HepG2 (cell line): ENCODE data around the gene CFAP221. TPM values are rescaled to one million over a fixed set of nuclear protein-coding genes. Genes with fewer than 3 reads are reported as not detected.

Experiments
- ATF6 ChIP-seq: sonication (generic); formaldehyde crosslinking; conservative IDR thresholded peaks from 2 replicates; pipeline ENCODE4 v1.4.0; 2020; ENCODE audit warnings: missing genetic modification reagents
- ATRX ChIP-seq: sonication (generic); formaldehyde crosslinking; IDR thresholded peaks from 2 replicates; pipeline ENCODE4 v1.4.0; 2020; ENCODE audit warnings: missing genetic modification reagents, borderline replicate concordance
- CENPBD1 ChIP-seq: sonication (generic); formaldehyde crosslinking; IDR thresholded peaks from 2 replicates; pipeline ENCODE4 v1.8.0; 2022; ENCODE audit warnings: missing genetic modification reagents, low read depth, mild to moderate bottlenecking, borderline replicate concordance
- DDIT3 ChIP-seq: sonication (generic); formaldehyde crosslinking; IDR thresholded peaks from 2 replicates; pipeline ENCODE4 v1.4.0; 2020; ENCODE audit warnings: mild to moderate bottlenecking, missing genetic modification reagents
- HNRNPK ChIP-seq: fragments of 200-400 bp; formaldehyde crosslinking; IDR thresholded peaks from 2 replicates; pipeline ENCODE4 v1.6.1; 2018; ENCODE audit warnings: low read length, low read depth, moderate library complexity, mild to moderate bottlenecking; ENCODE audit not compliant: poor library complexity, severe bottlenecking
- MXI1 ChIP-seq: IDR thresholded peaks from 3 replicates; pipeline ENCODE4 v1.6.1; 2012; ENCODE audit warnings: low read depth, low read length, inconsistent platforms, borderline replicate concordance
- NFKBIZ ChIP-seq: IDR thresholded peaks from 2 replicates; pipeline ENCODE4 v1.6.1; 2018; ENCODE audit warnings: missing genetic modification reagents, missing compliant biosample characterization
- NR3C1 ChIP-seq: sonication (generic); formaldehyde crosslinking; IDR thresholded peaks from 2 replicates; pipeline ENCODE4 v1.4.0; 2020; ENCODE audit warnings: missing genetic modification reagents
- REPIN1 ChIP-seq: sonication (generic); formaldehyde crosslinking; IDR thresholded peaks from 2 replicates; pipeline ENCODE4 v1.8.0; 2022; ENCODE audit warnings: missing genetic modification reagents, low read depth, mild to moderate bottlenecking, borderline replicate concordance
- SP2 ChIP-seq: sonication (generic); formaldehyde crosslinking; IDR thresholded peaks from 2 replicates; pipeline ENCODE4 v1.5.1; 2020; ENCODE audit warnings: mild to moderate bottlenecking, missing genetic modification reagents
- XBP1 ChIP-seq: sonication (generic); formaldehyde crosslinking; IDR thresholded peaks from 2 replicates; pipeline ENCODE4 v1.5.0; 2020; ENCODE audit warnings: missing genetic modification reagents
- ZBTB20 ChIP-seq: sonication (generic); formaldehyde crosslinking; IDR thresholded peaks from 2 replicates; pipeline ENCODE4 v1.8.1; 2023; ENCODE audit warnings: missing genetic modification reagents, low read depth, mild to moderate bottlenecking, borderline replicate concordance
- ZNF18 ChIP-seq: sonication (generic); formaldehyde crosslinking; IDR thresholded peaks from 2 replicates; pipeline ENCODE4 v1.8.0; 2022; ENCODE audit warnings: mild to moderate bottlenecking, missing genetic modification reagents; ENCODE audit not compliant: insufficient replicate concordance
- ZNF235 ChIP-seq: sonication (generic); formaldehyde crosslinking; IDR thresholded peaks from 2 replicates; pipeline ENCODE4 v1.8.1; 2023; ENCODE audit warnings: mild to moderate bottlenecking, missing genetic modification reagents, borderline replicate concordance
- ZNF275 ChIP-seq: sonication (generic); formaldehyde crosslinking; IDR thresholded peaks from 2 replicates; pipeline ENCODE4 v1.8.0; 2022; ENCODE audit warnings: missing genetic modification reagents, mild to moderate bottlenecking, inconsistent platforms, borderline replicate concordance
- ZNF30 ChIP-seq: sonication (generic); formaldehyde crosslinking; IDR thresholded peaks from 2 replicates; pipeline ENCODE4 v1.5.0; 2020; ENCODE audit warnings: mild to moderate bottlenecking, missing genetic modification reagents
- polyA plus RNA-seq, 8 experiments: library from polyadenylated mRNA; depleted of rRNA in 3 of 8; stranded (reverse) in 7 of 8; unstranded in 1 of 8; fragments of >200 nt; fragmentation: Illumina TruSeq in 4 of 8; extraction: Trizol in 4 of 8; gene quantifications; 2 replicates each; pipeline versions ENCODE4 v1.2.1 to v1.2.3, GENCODE V29; 2011 to 2016; ENCODE audit warnings: low read depth in 4 of 8, missing spikeins in 1 of 8, mixed read lengths in 1 of 8; ENCODE audit not compliant: insufficient read depth in 1 of 8
- total RNA-seq, 5 experiments: library from RNA; depleted of rRNA; stranded (reverse); fragments of >200 nt; fragmentation: Illumina TruSeq; extraction: Trizol; gene quantifications; 2 replicates each; pipeline ENCODE4 v1.2.3, GENCODE V29; 2016; ENCODE audit warnings: low read depth in 1 of 5
- TF ChIP-seq, protein P1 (sequence below): sonication (generic); formaldehyde crosslinking; IDR thresholded peaks from 2 replicates; pipeline ENCODE4 v1.9.0; 2021; ENCODE audit warnings: missing genetic modification reagents, borderline replicate concordance
- TF ChIP-seq, protein P2 (sequence below): sonication (generic); formaldehyde crosslinking; IDR thresholded peaks from 2 replicates; pipeline ENCODE4 v1.8.0; 2022; ENCODE audit warnings: missing genetic modification reagents, mild to moderate bottlenecking, moderate library complexity, borderline replicate concordance

The CFAP221 gene
- total and polyA plus RNA-seq, 2 of the 13 experiments (the other 11 are each of a cell fraction or from before 2014, with no cell fraction given), result not detected

- TF ChIP-seq, protein P1, sequence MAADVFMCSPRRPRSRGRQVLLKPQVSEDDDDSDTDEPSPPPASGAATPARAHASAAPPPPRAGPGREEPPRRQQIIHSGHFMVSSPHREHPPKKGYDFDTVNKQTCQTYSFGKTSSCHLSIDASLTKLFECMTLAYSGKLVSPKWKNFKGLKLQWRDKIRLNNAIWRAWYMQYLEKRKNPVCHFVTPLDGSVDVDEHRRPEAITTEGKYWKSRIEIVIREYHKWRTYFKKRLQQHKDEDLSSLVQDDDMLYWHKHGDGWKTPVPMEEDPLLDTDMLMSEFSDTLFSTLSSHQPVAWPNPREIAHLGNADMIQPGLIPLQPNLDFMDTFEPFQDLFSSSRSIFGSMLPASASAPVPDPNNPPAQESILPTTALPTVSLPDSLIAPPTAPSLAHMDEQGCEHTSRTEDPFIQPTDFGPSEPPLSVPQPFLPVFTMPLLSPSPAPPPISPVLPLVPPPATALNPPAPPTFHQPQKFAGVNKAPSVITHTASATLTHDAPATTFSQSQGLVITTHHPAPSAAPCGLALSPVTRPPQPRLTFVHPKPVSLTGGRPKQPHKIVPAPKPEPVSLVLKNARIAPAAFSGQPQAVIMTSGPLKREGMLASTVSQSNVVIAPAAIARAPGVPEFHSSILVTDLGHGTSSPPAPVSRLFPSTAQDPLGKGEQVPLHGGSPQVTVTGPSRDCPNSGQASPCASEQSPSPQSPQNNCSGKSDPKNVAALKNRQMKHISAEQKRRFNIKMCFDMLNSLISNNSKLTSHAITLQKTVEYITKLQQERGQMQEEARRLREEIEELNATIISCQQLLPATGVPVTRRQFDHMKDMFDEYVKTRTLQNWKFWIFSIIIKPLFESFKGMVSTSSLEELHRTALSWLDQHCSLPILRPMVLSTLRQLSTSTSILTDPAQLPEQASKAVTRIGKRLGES (CRISPR knock-in tag), result no peak
- TF ChIP-seq REPIN1 (CRISPR knock-in tag) (peak; percentile 81; the same call in 1 of the 2 replicates), ZNF18 (no peak), ZNF275 (CRISPR knock-in tag) (0 out of 2 replicates have a peak, but pooled peaks have one; percentile 33), CENPBD1 (CRISPR knock-in tag) (no peak), ATRX (CRISPR knock-in tag) (no peak), ZNF235 (no peak), NR3C1 (no peak), NFKBIZ (CRISPR knock-in tag) (no peak), SP2 (CRISPR knock-in tag) (no peak), XBP1 (CRISPR knock-in tag) (no peak), DDIT3 (CRISPR knock-in tag) (no peak), ZNF30 (CRISPR knock-in tag) (no peak), HNRNPK (no peak), ZBTB20 (CRISPR knock-in tag) (peak; percentile 35; the same call in 1 of the 2 replicates), MXI1 (no peak), ATF6 (CRISPR knock-in tag) (0 out of 2 replicates have a peak, but pooled peaks have one; percentile 51)
- TF ChIP-seq, protein P2, sequence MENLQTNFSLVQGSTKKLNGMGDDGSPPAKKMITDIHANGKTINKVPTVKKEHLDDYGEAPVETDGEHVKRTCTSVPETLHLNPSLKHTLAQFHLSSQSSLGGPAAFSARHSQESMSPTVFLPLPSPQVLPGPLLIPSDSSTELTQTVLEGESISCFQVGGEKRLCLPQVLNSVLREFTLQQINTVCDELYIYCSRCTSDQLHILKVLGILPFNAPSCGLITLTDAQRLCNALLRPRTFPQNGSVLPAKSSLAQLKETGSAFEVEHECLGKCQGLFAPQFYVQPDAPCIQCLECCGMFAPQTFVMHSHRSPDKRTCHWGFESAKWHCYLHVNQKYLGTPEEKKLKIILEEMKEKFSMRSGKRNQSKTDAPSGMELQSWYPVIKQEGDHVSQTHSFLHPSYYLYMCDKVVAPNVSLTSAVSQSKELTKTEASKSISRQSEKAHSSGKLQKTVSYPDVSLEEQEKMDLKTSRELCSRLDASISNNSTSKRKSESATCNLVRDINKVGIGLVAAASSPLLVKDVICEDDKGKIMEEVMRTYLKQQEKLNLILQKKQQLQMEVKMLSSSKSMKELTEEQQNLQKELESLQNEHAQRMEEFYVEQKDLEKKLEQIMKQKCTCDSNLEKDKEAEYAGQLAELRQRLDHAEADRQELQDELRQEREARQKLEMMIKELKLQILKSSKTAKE (CRISPR knock-in tag), result no peak
These were observed 158.7 kb downstream of the CFAP221 start (continued) for GRCh38 chr2:119702918-119703401.
